DMS 273 treated with DMSO at 0.1 percent for 48 hours (cell line): Measurements from ENCODE around the gene NAGS.
"Not testable (repeated sequence)": the region's sequence is repeated elsewhere in the genome, so short reads cannot be mapped to it uniquely, and the experiment has no call there.

ENCODE experiments used
- DNase-seq: peaks from one replicate; lab custom pipeline; 2025; lab: John Stamatoyannopoulos, UW

Gene NAGS

GRCh38 chr17:44039829-44040635 lies 35.6 kb downstream of the NAGS start:
- DNase-seq, result no peak

DNA sequence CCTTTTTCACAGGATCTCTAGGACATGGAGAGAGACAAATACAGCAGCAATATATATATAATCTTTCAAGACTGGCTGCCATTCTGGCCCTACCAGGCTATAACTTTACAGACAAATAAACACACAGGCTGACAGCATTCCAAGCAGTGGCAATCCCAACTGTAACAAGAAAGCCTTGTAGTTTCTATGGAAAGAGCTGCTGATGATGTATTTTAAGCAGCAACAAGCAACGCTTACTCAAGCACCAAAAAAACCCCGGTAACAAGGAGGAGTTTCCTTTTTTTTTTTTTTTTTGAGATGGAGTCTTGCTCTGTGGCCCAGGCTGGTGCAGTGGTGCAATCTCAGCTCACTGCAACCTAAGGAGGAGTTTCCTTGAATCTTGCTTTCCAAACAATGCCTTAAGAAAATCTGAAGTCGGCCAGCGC lies 38.9 kb downstream of the NAGS start:
- DNase-seq, result no peak

DNA sequence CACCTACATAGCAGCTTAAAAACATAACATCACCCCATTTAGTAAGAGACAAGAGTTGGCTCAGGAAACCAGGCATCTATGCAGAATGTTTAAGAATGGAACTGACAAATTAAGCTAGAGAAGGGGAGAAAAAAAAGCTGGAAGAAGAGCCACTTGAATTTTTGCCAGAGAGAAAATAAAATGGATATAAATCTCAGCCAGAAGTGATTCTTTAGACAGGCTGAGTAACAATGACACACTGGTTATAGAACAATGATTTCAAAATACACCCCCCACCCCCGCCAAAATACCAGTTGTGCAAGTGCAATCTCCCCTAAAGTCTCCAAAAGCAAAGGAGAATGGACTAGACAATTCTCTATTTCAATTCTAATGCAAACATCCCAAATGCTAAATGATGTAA lies 39.6 kb downstream of the NAGS start:
- DNase-seq, result no peak

GRCh38 chr17:44045486-44045885 lies 41.1 kb downstream of the NAGS start:
- no peak for DNase-seq

DNA sequence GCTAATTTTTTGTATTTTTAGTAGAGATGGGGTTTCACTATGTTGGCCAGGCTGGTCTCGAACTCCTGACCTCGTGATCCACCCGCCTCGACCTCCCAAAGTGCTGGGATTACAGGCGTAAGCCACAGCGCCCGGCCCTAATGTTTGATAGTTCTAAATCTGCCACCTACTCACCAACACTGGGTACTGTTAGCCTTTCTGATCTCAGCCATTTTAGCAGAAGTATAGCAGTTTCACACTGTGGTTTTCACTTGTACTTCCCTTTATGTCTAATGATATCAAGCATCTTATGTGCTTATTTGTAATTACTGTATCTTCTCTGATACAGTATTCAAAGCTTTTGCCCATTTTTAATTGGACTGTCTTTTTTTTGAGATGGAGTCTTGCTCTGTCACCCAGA lies 42.5 kb downstream of the NAGS start:
- not testable (repeated sequence) for DNase-seq

- DNase-seq, result no peak
These were observed 45.1 kb downstream of the NAGS start for GRCh38 chr17:44049294-44050060.

DNA sequence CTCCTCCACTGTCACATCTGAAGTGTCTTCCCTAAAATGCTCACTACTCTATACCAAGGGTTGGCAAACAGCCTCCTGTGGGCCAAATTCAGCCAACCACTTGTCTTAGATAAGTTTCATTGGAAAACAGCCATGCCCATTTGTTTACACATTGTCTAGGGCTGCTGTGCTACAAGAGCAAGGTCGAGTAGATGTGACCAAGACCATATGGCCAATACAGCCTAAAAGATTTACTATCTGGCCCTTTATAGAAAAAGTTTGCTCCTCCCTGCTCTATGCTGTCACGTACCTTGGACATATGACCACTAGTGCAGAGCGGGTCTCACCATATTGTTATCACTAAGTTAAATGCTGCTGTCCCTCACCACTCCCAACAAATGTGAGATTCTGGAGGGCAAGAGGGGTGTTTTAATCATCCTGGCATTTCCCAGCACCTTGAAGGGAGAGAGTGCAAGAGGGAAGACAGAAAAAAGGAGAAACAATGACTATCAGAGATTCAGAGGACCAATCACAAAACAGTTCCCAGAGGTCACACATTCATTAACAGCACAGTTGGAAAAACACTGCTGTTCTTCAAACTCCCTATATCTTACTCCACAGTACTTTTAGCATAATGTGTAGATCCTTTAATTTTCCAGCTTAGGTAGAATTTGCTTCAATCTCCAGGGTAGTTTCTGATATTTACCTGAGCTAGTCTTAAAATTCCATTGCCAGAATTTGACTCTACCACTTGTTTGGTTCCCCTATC lies 48.9 kb downstream of the NAGS start:
- DNase-seq, result peak; percentile 21
